H9 (cell line): ENCODE data around the gene TMEM131. TPM values are rescaled to one million over a fixed set of nuclear protein-coding genes. Genes with fewer than 3 reads are reported as not detected.

Experiments used
- DNase-seq: peaks from one replicate; pipeline ENCODE4 v3.0.0-alpha.2; 2017
- H2AFZ ChIP-seq: one replicate; pipeline ENCODE4 v1.6.1; 2013; ENCODE audit warnings: mild to moderate bottlenecking, low read length, control low read depth, moderate library complexity
- H2AK5ac ChIP-seq: 2 replicates; pipeline ENCODE4 v1.6.1; 2013; ENCODE audit warnings: low read length, control low read depth, mixed read lengths; ENCODE audit not compliant: insufficient read length
- H2BK120ac ChIP-seq: one replicate; pipeline ENCODE4 v1.6.1; 2013; ENCODE audit warnings: low read depth, mild to moderate bottlenecking, low read length, control low read depth, inconsistent platforms; ENCODE audit not compliant: poor library complexity, severe bottlenecking
- H2BK12ac ChIP-seq: 2 replicates; pipeline ENCODE4 v1.6.1; 2013; ENCODE audit warnings: low read length, control low read depth, mixed read lengths, low read depth; ENCODE audit not compliant: insufficient read length
- H2BK15ac ChIP-seq: 2 replicates; pipeline ENCODE4 v1.6.1; 2013; ENCODE audit warnings: low read depth, low read length, control low read depth
- H2BK20ac ChIP-seq: one replicate; pipeline ENCODE4 v1.6.1; 2013; ENCODE audit warnings: low read depth, mild to moderate bottlenecking, low read length, control low read depth, inconsistent platforms; ENCODE audit not compliant: poor library complexity, severe bottlenecking
- H2BK5ac ChIP-seq: 2 replicates; pipeline ENCODE4 v1.6.1; 2013; ENCODE audit warnings: low read length, control low read depth, mixed read lengths; ENCODE audit not compliant: insufficient read length
- H3K14ac ChIP-seq: 2 replicates; pipeline ENCODE4 v1.6.1; 2013; ENCODE audit warnings: low read length, control low read depth; ENCODE audit not compliant: insufficient read depth
- H3K18ac ChIP-seq: 2 replicates; pipeline ENCODE4 v1.6.1; 2013; ENCODE audit warnings: low read depth, mild to moderate bottlenecking, mixed read lengths, low read length, control low read depth; ENCODE audit not compliant: insufficient read length
- H3K23ac ChIP-seq: 2 replicates; pipeline ENCODE4 v1.6.1; 2013; ENCODE audit warnings: low read length, control low read depth, mixed read lengths, low read depth; ENCODE audit not compliant: insufficient read length
- H3K23me2 ChIP-seq: 2 replicates; pipeline ENCODE4 v1.6.1; 2013; ENCODE audit warnings: low read depth, mild to moderate bottlenecking, mixed read lengths, low read length, control low read depth; ENCODE audit not compliant: insufficient read length, poor library complexity, severe bottlenecking
- H3K27ac ChIP-seq: 2 replicates; pipeline ENCODE4 v1.5.1; 2013; ENCODE audit warnings: low read length, control low read depth, mixed read lengths, low read depth; ENCODE audit not compliant: insufficient read length
- H3K27me3 ChIP-seq: 2 replicates; pipeline ENCODE4 v1.6.1; 2013; ENCODE audit warnings: low read length, control low read depth, inconsistent platforms; ENCODE audit not compliant: insufficient read depth
- H3K4ac ChIP-seq: 2 replicates; pipeline ENCODE4 v1.6.1; 2013; ENCODE audit warnings: low read depth, mild to moderate bottlenecking, control low read depth, inconsistent platforms, low read length, moderate library complexity
- H3K4me1 ChIP-seq: 2 replicates; pipeline ENCODE4 v1.6.1; 2013; ENCODE audit warnings: low read length, control low read depth, inconsistent platforms; ENCODE audit not compliant: insufficient read depth
- H3K4me2 ChIP-seq: 2 replicates; pipeline ENCODE4 v1.6.1; 2013; ENCODE audit warnings: low read length, control low read depth, mixed read lengths; ENCODE audit not compliant: insufficient read length, insufficient read depth
- H3K56ac ChIP-seq: 2 replicates; pipeline ENCODE4 v1.6.1; 2013; ENCODE audit warnings: low read depth, mild to moderate bottlenecking, mixed read lengths, low read length, control low read depth; ENCODE audit not compliant: insufficient read length
- H3K79me1 ChIP-seq: 2 replicates; pipeline ENCODE4 v1.6.1; 2013; ENCODE audit warnings: low read depth, mild to moderate bottlenecking, moderate library complexity, low read length, control low read depth, inconsistent platforms; ENCODE audit not compliant: insufficient read depth, poor library complexity, severe bottlenecking
- H3K79me2 ChIP-seq: 2 replicates; pipeline ENCODE4 v1.6.1; 2013; ENCODE audit warnings: low read length, control low read depth, inconsistent platforms; ENCODE audit not compliant: insufficient read depth
- H3K9ac ChIP-seq: 2 replicates; pipeline ENCODE4 v1.6.1; 2013; ENCODE audit warnings: low read length, control low read depth, mixed read lengths; ENCODE audit not compliant: insufficient read length; ENCODE audit errors: extremely low read depth
- H3K9me3 ChIP-seq: one replicate; pipeline ENCODE4 v1.6.1; 2013; ENCODE audit warnings: low read depth, low read length, inconsistent platforms; ENCODE audit not compliant: control insufficient read depth
- H3T11ph ChIP-seq: one replicate; pipeline ENCODE4 v1.6.1; 2013; ENCODE audit warnings: mild to moderate bottlenecking, low read length, control low read depth, inconsistent platforms
- H4K20me1 ChIP-seq: one replicate; pipeline ENCODE4 v1.6.1; 2013; ENCODE audit not compliant: control insufficient read depth, insufficient read length, insufficient read depth
- H4K5ac ChIP-seq: 2 replicates; pipeline ENCODE4 v1.6.1; 2013; ENCODE audit warnings: low read depth, mild to moderate bottlenecking, mixed read lengths, low read length, control low read depth; ENCODE audit not compliant: insufficient read length
- H4K8ac ChIP-seq: replicated peaks from 2 replicates; pipeline ENCODE4 v1.6.1; 2013; ENCODE audit warnings: low read length, control low read depth, mixed read lengths, low read depth; ENCODE audit not compliant: insufficient read length
- H4K91ac ChIP-seq: 2 replicates; pipeline ENCODE4 v1.6.1; 2013; ENCODE audit warnings: low read depth, mild to moderate bottlenecking, moderate library complexity, mixed read lengths, low read length, control low read depth; ENCODE audit not compliant: insufficient read length
- H3K27ac Mint-ChIP-seq, 3 experiments: 2 replicates in 2 of 3; 3 replicates in 1 of 3; pipeline ENCODE4 v1.8.0; 2020 to 2021; ENCODE audit warnings: mixed read lengths in 3 of 3, mild to moderate bottlenecking in 1 of 3, moderate library complexity in 1 of 3
- H3K27me3 Mint-ChIP-seq: 2 replicates; pipeline ENCODE4 v1.8.0; 2021; ENCODE audit warnings: low read depth, mild to moderate bottlenecking, moderate library complexity, mixed read lengths
- H3K36me3 Mint-ChIP-seq, 3 experiments: 2 replicates in 2 of 3; 3 replicates in 1 of 3; pipeline ENCODE4 v1.8.0; 2020 to 2021; ENCODE audit warnings: low read depth in 3 of 3, mixed read lengths in 3 of 3; ENCODE audit not compliant: insufficient read depth in 1 of 3
- H3K4me1 Mint-ChIP-seq, 2 experiments: 2 replicates each; pipeline ENCODE4 v1.8.0; 2020; ENCODE audit warnings: mixed read lengths in 2 of 2
- H3K4me3 Mint-ChIP-seq, 2 experiments: 2 replicates in 1 of 2; 3 replicates in 1 of 2; pipeline ENCODE4 v1.8.0; 2020 to 2021; ENCODE audit warnings: mild to moderate bottlenecking in 2 of 2, mixed read lengths in 2 of 2, moderate library complexity in 1 of 2
- H3K9me3 Mint-ChIP-seq, 2 experiments: 2 replicates in 1 of 2; 3 replicates in 1 of 2; pipeline ENCODE4 v1.8.0; 2020; ENCODE audit warnings: mild to moderate bottlenecking in 2 of 2, mixed read lengths in 2 of 2, moderate library complexity in 1 of 2
- CTCF ChIP-seq: fragments of 200-600 bp; sonication (generic); conservative IDR thresholded peaks from 3 replicates; pipeline ENCODE4 v1.8.0; 2021; ENCODE audit warnings: antibody characterized with exemption, mild to moderate bottlenecking
- WGBS: extraction: QIAGEN DNeasy Blood & Tissue Kit; methylation state at CpG from one replicate; pipeline ENCODE4 v1.1.7; 2013; ENCODE audit warnings: missing lambda C conversion rate, low lambda C conversion rate, mixed read lengths; ENCODE audit not compliant: insufficient read length; ENCODE audit errors: extremely low coverage; 5-methylcytosine and 5-hydroxymethylcytosine counted together
- total RNA-seq: library from RNA; stranded (reverse); gene quantifications from 2 replicates; pipeline ENCODE4 v1.2.1, GENCODE V29; 2021

Gene TMEM131
- total RNA-seq, 1 experiment from 2014 or later, result 20.9 TPM

DNA sequence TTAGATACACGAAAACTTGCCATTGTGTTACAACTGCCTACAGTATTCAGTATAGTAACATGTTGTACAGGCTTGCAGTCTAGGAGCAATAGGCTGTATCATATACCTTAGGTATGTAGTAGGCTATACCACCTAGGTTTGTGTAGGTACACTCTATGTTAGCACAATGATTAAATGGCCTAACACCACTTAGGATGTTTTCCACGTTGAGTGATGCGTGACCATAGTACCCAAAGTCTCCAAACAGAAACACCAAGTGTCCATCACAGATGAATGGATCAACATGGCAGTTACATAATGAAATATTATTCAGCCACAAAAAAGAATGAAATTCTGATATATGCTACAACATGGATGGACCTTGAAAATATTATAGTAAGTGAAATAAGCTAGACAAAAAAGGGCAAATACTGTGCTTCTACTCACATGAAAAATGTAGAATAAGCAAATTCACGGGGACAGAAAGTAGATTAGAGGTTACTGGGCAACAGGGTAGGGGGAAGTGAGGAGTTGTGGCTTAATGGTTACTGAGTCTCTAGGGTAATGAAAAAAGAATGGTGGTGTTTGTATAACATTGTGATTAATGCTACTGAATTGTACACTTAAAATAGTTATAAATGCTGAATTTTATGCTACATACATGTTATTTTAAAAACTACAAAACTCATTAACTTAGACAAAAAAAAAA is 62.6 kb downstream of the TMEM131 start:
- Histone ChIP-seq H3K4ac (no peak overlapping the region), H3K27ac (no peak overlapping the region), H2BK5ac (no peak overlapping the region), H3K9me3 (no peaks in the 10 kb centered on the region), H3K4me1 (no peaks in the 10 kb centered on the region), H3K18ac (no peak overlapping the region), H3K4me2 (no peak overlapping the region), H3K14ac (no peak overlapping the region), H2BK120ac (no peak overlapping the region), H3K9ac (no peak overlapping the region), H4K91ac (no peak overlapping the region), H3K79me1 (no peaks in the 10 kb centered on the region), H2BK15ac (no peak overlapping the region), H3K27me3 (no peaks in the 10 kb centered on the region; the same call in 1 of the 2 replicates), H4K5ac (no peak overlapping the region), H3K56ac (no peak overlapping the region), H2BK12ac (no peak overlapping the region), H3K23ac (no peak overlapping the region), H4K20me1 (no peaks in the 10 kb centered on the region), H2BK20ac (no peak overlapping the region), H3K79me2 (peaks cover 2% of the 10 kb centered on the region; the same call in 1 of the 2 replicates), H3T11ph (no peak overlapping the region), H3K23me2 (no peaks in the 10 kb centered on the region), H2AK5ac (no peak overlapping the region), H4K8ac (no peak overlapping the region), H2AFZ (no peak overlapping the region)
- H3K9me3 Mint-ChIP-seq, result no peaks in the 10 kb centered on the region
- no peak overlapping the region for H3K27ac Mint-ChIP-seq
- H3K27me3 Mint-ChIP-seq, result no peaks in the 10 kb centered on the region
- no peaks in the 10 kb centered on the region for H3K36me3 Mint-ChIP-seq
- no CpG with 5 or more reads among the region's 4 CpGs for WGBS
- TF ChIP-seq CTCF, result no peak
- DNase-seq, result no peak
- H3K4me3 Mint-ChIP-seq, result no peak overlapping the region
- peaks cover 23 to 38% of the 10 kb centered on the region in 2 experiments for H3K4me1 Mint-ChIP-seq
